GM21528 (cell line): Measurements from ENCODE around the gene CDKN2B-AS1.
A peak's percentile ranks its signal among the peaks of the same experiment; 100 is the strongest.
"Not testable (repeated sequence)": the region's sequence is repeated elsewhere in the genome, so short reads cannot be mapped to it uniquely, and the experiment has no call there.

Experiments used
- ATAC-seq: cut with Tn5 transposase; IDR thresholded peaks from one replicate; pipeline ENCODE4 v1.9.1; 2021; ENCODE audit warnings: mild to moderate bottlenecking, moderate library complexity; ENCODE audit not compliant: unreplicated experiment, low FRiP score

CDKN2B-AS1 gene

DNA sequence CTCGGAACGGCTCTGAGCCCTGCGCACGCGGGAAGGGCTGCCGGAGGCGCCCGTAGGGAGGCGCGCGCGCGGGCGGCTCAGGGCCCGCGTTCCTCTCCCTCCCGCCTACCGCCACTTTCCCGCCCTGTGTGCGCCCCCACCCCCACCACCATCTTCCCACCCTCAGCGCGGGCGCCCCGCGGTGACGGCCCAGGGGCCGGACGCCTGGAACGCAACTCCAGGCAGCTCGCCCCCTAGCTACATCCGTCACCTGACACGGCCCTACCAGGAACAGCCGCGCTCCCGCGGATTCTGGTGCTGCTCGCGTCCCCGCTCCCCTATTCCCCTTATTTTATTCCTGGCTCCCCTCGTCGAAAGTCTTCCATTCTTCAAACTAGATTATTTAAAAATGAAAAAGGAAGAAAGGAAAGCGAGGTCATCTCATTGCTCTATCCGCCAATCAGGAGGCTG is at the start of gene CDKN2B-AS1:
CDKN2B-AS1 (plus strand) TSS at position 236 of the 450 bp plus-strand sequence.
- ATAC-seq = peak; percentile 62

DNA sequence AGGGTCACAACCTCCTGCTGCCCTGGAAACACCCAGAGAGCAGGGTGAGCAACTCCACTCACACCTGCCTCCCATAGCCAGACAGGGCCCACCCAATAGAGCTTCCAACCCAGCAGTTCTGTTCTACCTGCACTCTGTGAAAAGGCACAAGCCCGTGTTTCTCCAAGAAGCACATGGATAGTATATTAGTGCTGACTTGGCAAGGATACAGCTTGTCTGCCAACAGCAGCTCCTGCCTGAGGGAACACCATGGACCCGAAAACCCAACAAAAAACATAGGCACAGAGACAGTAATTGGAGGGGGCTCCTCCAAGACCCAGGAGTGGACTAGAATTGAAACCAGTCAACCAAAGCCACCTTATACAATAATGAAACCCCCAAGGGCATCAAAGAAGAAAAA is 49.0 kb upstream of the CDKN2B-AS1 start:
- ATAC-seq = no peak

DNA sequence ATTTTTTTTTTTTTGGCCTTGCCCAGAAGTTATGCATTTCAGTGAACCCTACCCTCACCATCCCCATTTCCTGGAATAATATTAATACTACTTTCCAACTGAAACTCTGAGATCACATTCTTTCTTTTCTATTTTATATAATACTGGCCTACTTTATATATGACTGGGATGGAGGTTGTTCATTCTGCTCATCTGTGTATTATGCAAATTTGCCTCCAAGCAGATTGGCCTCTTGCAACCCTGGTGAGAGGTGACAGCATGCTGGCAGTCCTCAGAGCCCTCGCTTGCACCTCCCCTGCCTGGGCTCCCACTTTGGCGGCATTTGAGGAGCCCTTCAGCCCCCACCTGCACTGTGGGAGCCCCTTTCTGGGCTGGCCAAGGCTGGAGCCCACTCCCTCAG is 35.8 kb upstream of the CDKN2B-AS1 start:
- no peak for ATAC-seq

DNA sequence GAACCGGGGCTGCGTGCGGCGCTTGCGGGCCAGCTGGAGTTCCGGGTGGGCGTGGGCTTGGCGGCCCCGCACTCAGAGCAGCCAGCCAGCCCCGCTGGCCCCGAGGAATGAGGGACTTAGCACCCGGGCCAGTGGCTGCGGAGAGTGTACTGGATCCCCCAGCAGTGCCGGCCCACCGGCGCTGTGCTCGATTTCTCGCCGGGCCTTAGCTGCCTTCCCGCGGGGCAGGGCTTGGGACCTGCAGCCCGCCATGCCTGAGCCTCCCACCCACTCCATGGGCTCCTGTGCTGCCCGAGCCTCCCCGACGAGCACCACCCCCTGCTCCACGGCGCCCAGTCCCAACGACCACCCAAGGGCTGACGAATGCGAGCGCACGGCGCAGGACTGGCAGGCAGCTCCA is 35.3 kb upstream of the CDKN2B-AS1 start:
- not testable (repeated sequence) for ATAC-seq

DNA sequence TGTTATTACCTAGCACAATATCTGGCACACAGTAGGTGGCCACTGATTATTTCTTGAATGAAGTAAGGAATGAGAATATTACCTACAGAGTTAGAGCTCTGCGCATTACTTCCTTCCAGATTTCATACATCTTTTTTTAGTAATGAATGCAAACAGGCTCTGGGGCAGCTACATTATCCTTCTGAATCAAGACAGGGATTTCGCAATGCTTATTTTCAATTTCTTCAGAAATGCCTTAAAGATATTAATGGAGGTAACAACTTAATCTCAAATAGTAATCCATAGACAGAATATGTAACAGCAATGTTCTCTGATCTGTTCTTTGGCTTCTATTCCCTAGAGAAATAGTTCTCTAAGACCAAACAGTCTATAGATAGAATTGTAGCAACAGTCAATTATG is 33.0 kb upstream of the CDKN2B-AS1 start:
- ATAC-seq = no peak

DNA sequence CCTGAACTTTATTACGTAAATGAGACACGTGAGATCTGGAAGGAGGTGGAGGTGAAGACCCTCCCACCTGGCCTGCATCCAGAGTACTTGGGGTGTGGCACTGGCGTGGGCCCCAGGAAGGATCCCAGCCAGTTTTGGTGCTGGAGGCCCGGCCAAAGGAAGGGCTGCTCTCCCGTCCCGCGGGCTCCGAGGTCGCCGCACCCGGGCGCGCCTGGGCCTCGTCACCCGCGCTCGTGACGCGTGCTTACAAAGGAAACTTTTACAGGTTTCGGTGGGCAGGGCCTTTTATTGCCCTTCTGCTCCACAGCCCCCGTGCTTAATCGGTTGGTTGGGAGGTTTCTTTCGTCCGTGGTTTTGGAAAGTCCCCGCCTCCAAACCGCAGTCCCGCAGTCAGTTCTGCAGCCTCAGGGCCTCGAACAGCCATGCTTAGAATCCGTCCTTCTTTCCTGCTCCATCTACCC is 29.6 kb upstream of the CDKN2B-AS1 start:
- peak; percentile 62 for ATAC-seq

DNA sequence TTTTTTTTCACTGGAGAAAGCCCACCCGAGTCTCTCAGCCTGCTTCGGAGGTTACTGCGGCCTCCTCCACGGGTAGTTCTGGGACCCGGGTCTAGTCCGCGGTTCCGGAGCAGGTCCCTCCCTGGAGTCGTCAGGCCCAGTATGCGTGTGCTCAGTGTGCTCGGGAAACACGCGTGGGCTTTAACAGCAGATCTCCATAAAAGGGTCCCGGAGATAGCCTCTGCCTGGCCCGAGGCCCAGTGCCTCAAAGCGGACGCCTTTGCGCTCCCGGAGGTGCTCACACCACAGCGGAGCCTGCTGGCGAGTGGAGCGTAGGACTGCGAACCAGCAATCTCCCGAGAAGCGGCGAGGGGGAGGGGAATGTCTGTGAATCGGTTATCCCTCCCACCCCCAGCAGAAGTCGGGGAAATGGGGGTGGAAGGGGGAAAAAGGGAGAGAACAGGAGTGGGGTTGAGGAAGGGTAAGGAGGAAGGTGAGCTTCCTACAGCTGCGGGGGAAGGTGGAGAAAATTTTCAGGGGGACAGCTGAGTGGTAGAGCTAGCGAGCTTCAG is 29.1 kb upstream of the CDKN2B-AS1 start:
- ATAC-seq = peak; percentile 82

DNA sequence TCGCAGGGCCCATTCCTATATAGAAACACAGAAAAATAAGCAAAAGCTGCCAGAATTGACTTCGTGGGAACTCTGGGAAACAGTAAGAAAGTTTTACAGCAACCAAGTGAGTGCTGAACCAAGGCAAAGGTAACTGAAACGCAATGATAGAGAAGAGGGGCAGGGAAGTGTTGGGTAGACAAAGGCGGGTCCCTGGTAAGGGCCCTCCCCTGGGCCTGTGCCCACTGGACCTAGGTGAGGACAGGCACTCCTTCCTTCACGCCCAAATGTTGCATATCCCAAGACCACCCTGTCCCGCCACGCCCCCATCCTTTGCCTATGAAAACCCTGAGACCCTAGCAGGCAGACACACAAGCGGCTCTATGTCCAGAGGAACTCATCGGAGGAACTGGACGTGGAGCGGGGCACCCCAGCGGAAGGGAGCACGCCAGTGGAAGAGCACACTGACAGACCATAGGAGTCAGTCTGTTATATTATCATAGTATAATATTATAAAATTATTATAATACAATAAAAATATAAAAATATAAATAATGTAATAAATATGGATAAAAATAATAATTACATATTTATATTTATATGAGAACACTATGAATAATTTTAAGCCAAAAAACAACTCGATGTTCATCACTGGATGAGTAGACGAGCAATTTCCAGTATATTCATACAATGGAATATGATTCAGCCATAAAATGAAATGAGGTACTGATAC is 28.3 kb upstream of the CDKN2B-AS1 start:
- ATAC-seq = no peak

DNA sequence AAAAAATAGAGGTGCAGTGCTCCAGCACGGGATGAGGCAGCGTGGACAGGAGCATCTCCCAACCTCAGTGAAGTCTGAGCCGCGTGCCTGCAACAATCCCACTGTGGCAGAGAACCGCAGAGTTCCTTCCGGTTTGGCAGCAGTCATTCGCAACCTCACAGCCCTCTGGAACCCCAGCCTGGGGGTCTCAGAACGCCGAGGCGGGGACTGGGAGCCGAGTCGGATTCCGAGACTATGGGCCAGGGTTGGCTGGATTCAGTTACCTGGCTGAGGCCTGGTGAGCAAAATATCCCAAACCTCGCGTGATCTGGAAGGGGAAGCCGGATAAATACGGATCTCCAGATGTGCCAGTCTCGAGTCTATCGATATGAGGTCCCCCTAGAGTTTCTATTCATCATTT is 27.4 kb upstream of the CDKN2B-AS1 start:
- ATAC-seq = no peak

DNA sequence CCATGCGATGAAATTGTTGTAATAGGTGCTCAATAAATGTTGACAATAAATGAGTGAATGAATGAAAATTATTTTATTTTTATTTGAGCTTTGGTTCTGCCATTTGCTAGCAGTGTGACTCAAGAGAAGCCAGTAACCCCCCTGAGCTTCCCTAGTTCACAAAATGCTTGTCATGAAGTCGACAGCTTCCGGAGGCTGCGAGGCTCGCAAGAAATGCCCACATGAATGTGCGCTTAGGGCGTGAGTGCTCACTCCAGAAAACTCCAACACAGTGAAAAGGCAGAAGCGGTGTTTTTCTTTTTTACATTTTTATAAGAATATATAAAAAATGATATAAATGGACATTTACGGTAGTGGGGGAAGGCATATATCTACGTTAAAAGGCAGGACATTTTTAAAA is 26.9 kb upstream of the CDKN2B-AS1 start:
- no peak for ATAC-seq

DNA sequence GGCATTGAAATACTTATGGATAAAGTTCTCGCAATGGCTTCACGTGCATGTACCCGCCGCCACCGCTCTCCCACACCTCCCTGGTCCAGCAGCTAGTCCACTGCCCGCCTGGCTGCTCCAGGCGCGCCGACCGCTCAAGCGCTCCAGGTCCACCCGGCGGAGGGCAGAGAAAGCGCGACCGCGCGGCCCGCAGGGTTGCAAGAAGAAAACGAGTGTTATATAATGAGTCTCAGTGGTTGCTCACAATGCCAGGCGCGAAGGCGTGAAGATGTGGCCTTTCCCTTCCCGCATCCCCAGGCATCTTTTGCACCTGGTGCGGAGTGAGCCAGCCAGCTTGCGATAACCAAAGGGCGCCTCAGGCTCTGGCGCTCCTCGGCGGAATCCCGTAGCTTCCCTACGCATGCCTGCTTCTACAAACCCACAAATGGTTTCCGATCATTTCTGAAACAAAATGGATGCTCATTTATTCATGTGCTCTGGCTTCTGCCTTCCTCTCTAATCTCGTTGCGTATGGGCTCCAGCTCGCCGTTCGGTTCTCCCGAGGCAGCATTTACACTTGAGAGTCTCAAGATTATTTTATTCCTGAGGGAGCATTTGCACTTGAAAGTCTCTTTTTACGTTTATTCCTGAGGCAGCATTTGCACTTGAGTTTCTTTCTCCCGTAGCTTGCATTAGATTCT is 26.1 kb upstream of the CDKN2B-AS1 start:
- no peak for ATAC-seq

DNA sequence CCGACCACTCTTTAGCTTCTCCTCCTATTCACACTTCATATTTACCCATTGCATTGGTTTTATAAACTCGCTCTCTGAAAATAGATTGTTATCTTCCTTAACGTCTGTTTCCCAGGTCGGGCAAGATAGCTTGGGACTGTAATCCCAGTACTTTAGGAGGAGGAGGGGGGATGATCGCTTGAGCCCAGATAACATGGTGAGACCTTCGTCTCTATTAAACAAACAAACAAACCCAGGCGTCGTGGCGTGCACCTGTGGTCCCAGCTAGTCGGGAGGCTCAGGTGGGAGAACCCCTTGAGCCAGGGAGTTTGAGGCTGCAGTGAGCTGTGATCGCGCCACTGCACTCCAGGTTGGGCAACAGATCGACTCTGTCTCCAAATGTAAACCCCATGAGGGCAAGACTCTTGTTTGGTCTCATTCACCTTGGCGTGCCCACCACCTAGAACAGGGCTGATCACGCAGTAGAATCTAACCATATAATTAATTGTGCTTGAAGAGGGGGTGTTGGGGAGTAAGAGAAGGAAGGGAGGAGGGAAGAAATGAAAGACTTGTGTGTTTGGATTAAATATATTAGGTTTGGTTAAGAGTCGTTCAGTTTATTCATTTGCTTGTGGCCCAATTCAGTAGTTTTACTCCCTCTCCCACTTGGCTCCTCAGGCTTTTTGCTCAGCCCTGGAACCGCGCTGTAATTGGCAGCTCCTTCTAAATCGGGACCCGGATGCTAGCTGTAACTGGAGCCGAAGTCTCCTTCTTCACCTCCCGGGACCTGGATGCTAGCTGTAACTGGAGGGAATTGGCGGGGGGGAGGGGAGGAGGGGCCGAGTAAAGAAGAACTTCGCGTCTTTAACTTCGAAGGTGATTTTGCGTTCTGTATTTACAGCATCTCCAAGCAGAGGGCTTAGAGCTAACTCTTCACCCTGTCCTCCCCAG is 25.3 kb upstream of the CDKN2B-AS1 start:
- ATAC-seq = no peak

DNA sequence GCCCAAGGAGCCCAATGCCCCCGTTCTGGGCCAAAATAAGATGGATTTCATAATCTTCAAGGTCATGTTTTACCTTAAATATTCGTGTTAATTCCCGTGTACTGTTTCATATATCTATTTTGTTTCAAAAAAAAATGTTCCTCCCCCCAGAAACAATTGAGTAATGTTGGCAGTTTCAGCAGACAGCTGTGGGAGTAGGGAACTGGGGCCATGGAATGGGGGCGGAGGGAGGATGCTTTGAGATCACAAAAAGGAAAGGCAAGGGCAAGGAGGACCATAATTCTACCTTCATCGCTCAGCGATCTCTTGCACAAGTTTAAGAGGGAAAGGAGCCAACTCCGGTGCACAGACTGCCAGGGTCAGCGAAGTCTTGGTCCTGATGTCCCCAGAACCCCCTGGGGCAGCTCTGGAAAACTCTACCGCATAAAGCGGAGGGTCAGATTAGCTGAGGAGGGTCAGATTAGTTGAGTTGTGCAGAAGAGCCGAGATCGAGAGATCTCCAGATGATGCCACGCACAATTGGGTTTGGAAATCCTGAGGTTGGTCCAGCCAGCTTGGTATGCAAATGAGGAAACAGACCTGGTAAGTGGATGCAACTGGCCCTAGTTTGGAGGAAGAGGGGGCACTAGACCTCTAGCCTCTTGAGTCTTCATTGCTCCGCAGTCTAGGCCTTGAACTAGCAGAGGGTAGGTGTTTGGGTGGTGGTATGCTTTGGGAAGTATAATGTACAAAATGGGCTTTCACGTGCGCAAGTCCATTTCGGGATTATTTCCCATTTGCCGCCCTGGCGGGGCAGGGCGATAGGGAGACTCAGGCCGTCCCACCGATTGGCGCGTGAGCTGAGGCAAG is 24.4 kb upstream of the CDKN2B-AS1 start:
- no peak for ATAC-seq

DNA sequence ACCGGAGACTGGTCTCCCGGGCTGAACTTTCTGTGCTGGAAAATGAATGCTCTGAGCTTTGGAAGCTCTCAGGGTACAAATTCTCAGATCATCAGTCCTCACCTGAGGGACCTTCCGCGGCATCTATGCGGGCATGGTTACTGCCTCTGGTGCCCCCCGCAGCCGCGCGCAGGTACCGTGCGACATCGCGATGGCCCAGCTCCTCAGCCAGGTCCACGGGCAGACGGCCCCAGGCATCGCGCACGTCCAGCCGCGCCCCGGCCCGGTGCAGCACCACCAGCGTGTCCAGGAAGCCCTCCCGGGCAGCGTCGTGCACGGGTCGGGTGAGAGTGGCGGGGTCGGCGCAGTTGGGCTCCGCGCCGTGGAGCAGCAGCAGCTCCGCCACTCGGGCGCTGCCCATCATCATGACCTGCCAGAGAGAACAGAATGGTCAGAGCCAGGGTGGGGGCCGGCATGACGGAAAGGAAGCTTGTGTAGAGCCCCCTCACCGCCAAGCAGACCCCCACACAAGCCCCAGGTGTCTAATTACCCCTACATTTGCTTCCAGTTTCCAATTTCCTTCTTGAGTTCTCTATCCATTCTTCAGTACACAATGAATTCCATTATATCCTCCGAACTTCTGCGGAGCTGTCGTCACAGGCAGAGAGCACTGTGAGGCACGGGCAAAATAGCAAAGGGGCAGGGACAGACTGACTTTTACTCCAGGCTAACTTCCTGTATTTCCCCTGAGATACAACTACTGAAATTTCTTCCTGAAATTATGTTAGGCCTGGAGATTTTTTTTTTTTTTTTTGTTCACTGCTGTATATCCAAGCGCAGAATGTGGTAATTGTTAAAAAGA is 23.6 kb upstream of the CDKN2B-AS1 start:
- ATAC-seq = no peak

DNA sequence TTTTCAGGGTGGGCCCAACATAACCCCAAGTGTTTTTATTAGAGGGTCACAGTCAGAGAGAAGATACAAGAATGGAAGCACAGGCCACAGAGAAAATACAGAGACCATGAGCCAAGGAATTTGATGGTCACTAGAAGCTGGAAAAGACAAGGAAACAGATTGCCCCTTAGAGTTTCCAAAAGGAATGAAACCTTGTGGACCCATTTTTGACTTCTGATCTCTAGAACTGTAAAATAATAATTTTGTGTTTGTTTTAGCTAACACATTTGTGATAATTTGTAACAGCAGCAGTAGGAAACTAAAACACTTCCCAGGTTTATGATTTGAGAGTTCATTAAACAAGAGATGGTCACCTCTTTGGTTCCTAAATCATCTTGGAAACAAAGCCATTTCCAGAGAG is 22.2 kb upstream of the CDKN2B-AS1 start:
- no peak for ATAC-seq

DNA sequence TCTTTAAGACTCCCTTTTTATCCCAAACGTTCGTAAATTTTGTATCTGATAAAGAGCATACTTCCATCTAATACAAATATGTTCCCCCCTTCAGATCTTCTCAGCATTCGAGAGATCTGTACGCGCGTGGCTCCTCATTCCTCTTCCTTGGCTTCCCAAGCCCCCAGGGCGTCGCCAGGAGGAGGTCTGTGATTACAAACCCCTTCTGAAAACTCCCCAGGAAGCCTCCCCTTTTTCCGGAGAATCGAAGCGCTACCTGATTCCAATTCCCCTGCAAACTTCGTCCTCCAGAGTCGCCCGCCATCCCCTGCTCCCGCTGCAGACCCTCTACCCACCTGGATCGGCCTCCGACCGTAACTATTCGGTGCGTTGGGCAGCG is 20.3 kb upstream of the CDKN2B-AS1 start:
- no peak for ATAC-seq

DNA sequence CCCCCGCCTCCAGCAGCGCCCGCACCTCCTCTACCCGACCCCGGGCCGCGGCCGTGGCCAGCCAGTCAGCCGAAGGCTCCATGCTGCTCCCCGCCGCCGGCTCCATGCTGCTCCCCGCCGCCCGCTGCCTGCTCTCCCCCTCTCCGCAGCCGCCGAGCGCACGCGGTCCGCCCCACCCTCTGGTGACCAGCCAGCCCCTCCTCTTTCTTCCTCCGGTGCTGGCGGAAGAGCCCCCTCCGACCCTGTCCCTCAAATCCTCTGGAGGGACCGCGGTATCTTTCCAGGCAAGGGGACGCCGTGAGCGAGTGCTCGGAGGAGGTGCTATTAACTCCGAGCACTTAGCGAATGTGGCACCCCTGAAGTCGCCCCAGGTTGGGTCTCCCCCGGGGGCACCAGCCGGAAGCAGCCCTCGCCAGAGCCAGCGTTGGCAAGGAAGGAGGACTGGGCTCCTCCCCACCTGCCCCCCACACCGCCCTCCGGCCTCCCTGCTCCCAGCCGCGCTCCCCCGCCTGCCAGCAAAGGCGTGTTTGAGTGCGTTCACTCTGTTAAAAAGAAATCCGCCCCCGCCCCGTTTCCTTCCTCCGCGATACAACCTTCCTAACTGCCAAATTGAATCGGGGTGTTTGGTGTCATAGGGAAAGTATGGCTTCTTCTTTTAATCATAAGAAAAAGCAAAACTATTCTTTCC is 19.7 kb upstream of the CDKN2B-AS1 start:
- ATAC-seq = peak; percentile 78

DNA sequence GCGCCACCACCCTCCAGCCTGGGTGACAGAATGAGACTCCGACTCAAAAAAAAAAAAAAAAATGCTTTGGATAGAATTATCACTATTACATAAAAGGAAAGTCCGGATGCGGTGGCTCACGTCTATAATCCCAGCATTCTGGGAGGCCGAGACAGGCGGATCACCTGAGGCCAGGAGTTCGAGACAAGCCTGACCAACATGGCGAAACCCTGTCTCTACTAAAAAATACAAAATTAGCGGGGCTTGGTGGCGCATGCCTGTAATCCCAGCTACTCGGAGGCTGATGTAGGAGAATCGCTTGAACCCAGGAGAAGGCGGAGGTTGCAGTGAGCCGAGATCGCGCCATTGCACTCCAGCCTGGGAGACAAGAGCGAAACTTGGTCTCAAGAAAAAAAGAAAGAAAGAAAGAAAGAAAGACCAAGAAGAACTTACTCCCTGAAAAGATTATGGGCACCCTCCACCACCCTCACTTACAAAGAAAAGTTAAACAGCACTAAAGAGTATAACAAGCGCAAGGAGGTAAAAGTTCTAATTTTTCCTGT is 18.2 kb upstream of the CDKN2B-AS1 start:
- ATAC-seq = no peak
